Upper lobe of left lung (tissue), 4 donors: ENCODE measurements around the gene RPL10.

Source experiments
- CTCF ChIP-seq, 6 experiments: fragments of 450-650 bp in 4 of 6; fragments of 200-600 bp in 2 of 6; sonication (generic) in 2 of 6; IDR thresholded peaks; one replicate each; pipeline ENCODE4 v1.5.1; 2016 to 2019; ENCODE audit warnings: antibody characterized with exemption in 6 of 6
- EP300 ChIP-seq, 4 donors: sonication (generic); formaldehyde crosslinking; IDR thresholded peaks; one replicate each; pipeline ENCODE4 v1.5.1; 2017; ENCODE audit warnings: antibody characterized with exemption in 4 of 4, control low read depth in 2 of 4
- POLR2A ChIP-seq, 4 donors: fragments of 450-650 bp; IDR thresholded peaks; one replicate each; pipeline ENCODE4 v1.5.1; 2016 to 2017; ENCODE audit warnings: antibody characterized with exemption in 4 of 4, mild to moderate bottlenecking in 2 of 4
- POLR2AphosphoS5 ChIP-seq, 2 donors: sonication (generic); formaldehyde crosslinking; IDR thresholded peaks; one replicate each; pipeline ENCODE4 v1.5.1; 2017; ENCODE audit warnings: antibody characterized with exemption in 2 of 2

GRCh38 chrX:154366666-154367055 lies 31.5 kb upstream of the RPL10 start:
- no peak for TF ChIP-seq EP300 (IDR thresholded peaks at IDR 0.05)
- TF ChIP-seq CTCF (IDR thresholded peaks at IDR 0.05): no peak
- no peak for TF ChIP-seq POLR2A (IDR thresholded peaks at IDR 0.05)
- TF ChIP-seq POLR2AphosphoS5 (IDR thresholded peaks at IDR 0.05): no peak
